Hepatocyte (in vitro differentiated cells): ENCODE data around the gene GATA2. TPM values are rescaled to one million over a fixed set of nuclear protein-coding genes. Genes with fewer than 3 reads are reported as not detected.

Source experiments
- DNase-seq: peaks from one replicate; pipeline ENCODE4 v3.0.0-alpha.2; 2016; ENCODE audit warnings: low spot score
- H2AFZ ChIP-seq: fragments of 200-600 bp; sonication (generic); 2 replicates; pipeline ENCODE4 v1.6.0; 2016; ENCODE audit warnings: antibody characterized with exemption, mild to moderate bottlenecking
- H3K27ac ChIP-seq: fragments of 200-600 bp; sonication (generic); 2 replicates; pipeline ENCODE4 v1.5.1; 2016; ENCODE audit warnings: mild to moderate bottlenecking
- H3K27me3 ChIP-seq: fragments of 200-600 bp; sonication (generic); 2 replicates; pipeline ENCODE4 v1.6.1; 2016
- H3K36me3 ChIP-seq: fragments of 200-600 bp; sonication (generic); replicated peaks from 2 replicates; pipeline ENCODE4 v1.5.1; 2016; ENCODE audit warnings: low read depth; ENCODE audit not compliant: insufficient read depth
- H3K4me1 ChIP-seq: fragments of 200-600 bp; sonication (generic); 2 replicates; pipeline ENCODE4 v1.5.1; 2016; ENCODE audit warnings: mild to moderate bottlenecking, moderate library complexity; ENCODE audit not compliant: insufficient read depth
- H3K4me2 ChIP-seq: fragments of 200-600 bp; sonication (generic); 2 replicates; pipeline ENCODE4 v1.6.0; 2016
- H3K4me3 ChIP-seq: fragments of 200-600 bp; sonication (generic); 2 replicates; pipeline ENCODE4 v1.5.1; 2016; ENCODE audit warnings: mild to moderate bottlenecking
- H3K79me2 ChIP-seq: fragments of 200-600 bp; sonication (generic); 2 replicates; pipeline ENCODE4 v1.6.0; 2017; ENCODE audit warnings: mild to moderate bottlenecking
- H3K9me2 ChIP-seq: fragments of 200-600 bp; sonication (generic); replicated peaks from 2 replicates; pipeline ENCODE4 v1.6.0; 2017; ENCODE audit warnings: mild to moderate bottlenecking; ENCODE audit not compliant: insufficient read depth
- H3K9me3 ChIP-seq: fragments of 200-600 bp; sonication (generic); 2 replicates; pipeline ENCODE4 v1.5.1; 2016; ENCODE audit warnings: low read depth, mild to moderate bottlenecking
- H4K20me1 ChIP-seq: fragments of 200-600 bp; sonication (generic); 2 replicates; pipeline ENCODE4 v1.6.0; 2016; ENCODE audit warnings: mild to moderate bottlenecking; ENCODE audit not compliant: insufficient read depth, poor library complexity, severe bottlenecking
- CTCF ChIP-seq: fragments of 200-600 bp; sonication (generic); IDR thresholded peaks from 2 replicates; pipeline ENCODE4 v1.5.1; 2016; ENCODE audit warnings: antibody characterized with exemption, mild to moderate bottlenecking; ENCODE audit not compliant: poor library complexity
- EZH2 ChIP-seq: fragments of 200-600 bp; sonication (generic); IDR thresholded peaks from 2 replicates; pipeline ENCODE4 v1.6.1; 2016; ENCODE audit warnings: antibody characterized with exemption, mild to moderate bottlenecking, borderline replicate concordance
- EZH2phosphoT487 ChIP-seq: fragments of 200-600 bp; sonication (generic); IDR thresholded peaks from one replicate; pipeline ENCODE4 v1.6.1; 2018; ENCODE audit warnings: antibody characterized with exemption, mild to moderate bottlenecking, low read depth, moderate library complexity; ENCODE audit not compliant: unreplicated experiment, severe bottlenecking
- WGBS: methylation state at CpG from one replicate; pipeline ENCODE4 v1.1.6; 2016; ENCODE audit warnings: low lambda C conversion rate; ENCODE audit errors: missing lambda C conversion rate; 5-methylcytosine and 5-hydroxymethylcytosine counted together
- polyA plus RNA-seq: library from polyadenylated mRNA; unstranded; fragments of >200 nt; fragmentation: Nextera tagmentation; extraction: Ambion mirVana; gene quantifications from 2 replicates; pipeline ENCODE4 v1.2.1, GENCODE V29; 2016
- total RNA-seq: library from RNA; depleted of rRNA; stranded (reverse); fragments of >200 nt; gene quantifications from 2 replicates; pipeline ENCODE4 v1.2.3, GENCODE V29; 2014

The GATA2 gene
- total and polyA plus RNA-seq, 2 experiments from 2014 or later: 2.4 to 2.6 TPM

DNA sequence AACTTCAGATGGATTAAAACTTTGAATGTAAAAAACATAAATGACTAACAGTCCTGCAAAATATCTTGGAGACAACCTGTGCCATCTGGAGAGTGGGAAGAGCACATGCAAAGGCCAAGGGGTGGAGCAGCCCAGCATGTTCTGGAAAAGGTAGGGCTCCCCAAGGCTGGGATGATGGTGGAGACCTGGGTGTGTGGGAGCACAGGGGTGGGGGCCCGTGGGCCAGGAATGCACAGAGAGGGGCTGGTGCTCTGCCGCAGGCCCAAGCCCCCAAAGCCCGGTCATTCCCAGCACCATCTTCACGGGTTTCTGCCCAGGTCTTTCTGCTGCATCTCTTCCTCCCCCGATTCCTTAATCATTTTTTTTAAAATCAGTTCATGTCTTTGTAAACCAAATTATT is 9.7 kb upstream of the GATA2 start:
- Histone ChIP-seq H4K20me1 (no peaks in the 10 kb centered on the region), H3K27ac (no peak overlapping the region), H3K4me3 (no peak overlapping the region), H3K9me3 (no peaks in the 10 kb centered on the region), H3K36me3 (no peaks in the 10 kb centered on the region), H3K27me3 (peaks cover 24% of the 10 kb centered on the region), H3K4me1 (no peaks in the 10 kb centered on the region), H3K9me2 (no peaks in the 10 kb centered on the region), H3K79me2 (no peaks in the 10 kb centered on the region), H2AFZ (no peak overlapping the region), H3K4me2 (no peak overlapping the region)
- 89% methylated on average over 5 of the region's 5 CpGs for WGBS
- TF ChIP-seq EZH2: no peak
- no peak for TF ChIP-seq EZH2phosphoT487
- TF ChIP-seq CTCF: no peak
- no peak for DNase-seq

GRCh38 chr3:128501431-128501830 is 8.4 kb upstream of the GATA2 start:
- Histone ChIP-seq H2AFZ (no peak overlapping the region), H3K4me1 (no peaks in the 10 kb centered on the region), H3K27ac (no peak overlapping the region), H3K9me2 (no peaks in the 10 kb centered on the region), H3K79me2 (no peaks in the 10 kb centered on the region), H3K4me2 (no peak overlapping the region), H3K36me3 (no peaks in the 10 kb centered on the region), H4K20me1 (no peaks in the 10 kb centered on the region), H3K27me3 (peaks cover 35% of the 10 kb centered on the region), H3K9me3 (no peaks in the 10 kb centered on the region), H3K4me3 (no peak overlapping the region)
- 74% methylated on average over 3 of the region's 3 CpGs for WGBS
- DNase-seq: no peak
- TF ChIP-seq EZH2phosphoT487: no peak
- no peak for TF ChIP-seq EZH2
- no peak for TF ChIP-seq CTCF

- Histone ChIP-seq H3K9me3 (no peaks in the 10 kb centered on the region), H3K4me1 (no peaks in the 10 kb centered on the region), H4K20me1 (no peaks in the 10 kb centered on the region), H3K4me2 (no peak overlapping the region), H3K27ac (no peak overlapping the region), H2AFZ (no peak overlapping the region), H3K4me3 (no peak overlapping the region), H3K79me2 (no peaks in the 10 kb centered on the region), H3K36me3 (no peaks in the 10 kb centered on the region), H3K27me3 (peaks cover 44% of the 10 kb centered on the region), H3K9me2 (no peaks in the 10 kb centered on the region)
- 86% methylated on average over 4 of the region's 4 CpGs for WGBS
- TF ChIP-seq CTCF (no peak), EZH2phosphoT487 (no peak), EZH2 (no peak)
- no peak for DNase-seq
Measured at GRCh38 chr3:128500556-128500955, 7.6 kb upstream of the GATA2 start.

DNA sequence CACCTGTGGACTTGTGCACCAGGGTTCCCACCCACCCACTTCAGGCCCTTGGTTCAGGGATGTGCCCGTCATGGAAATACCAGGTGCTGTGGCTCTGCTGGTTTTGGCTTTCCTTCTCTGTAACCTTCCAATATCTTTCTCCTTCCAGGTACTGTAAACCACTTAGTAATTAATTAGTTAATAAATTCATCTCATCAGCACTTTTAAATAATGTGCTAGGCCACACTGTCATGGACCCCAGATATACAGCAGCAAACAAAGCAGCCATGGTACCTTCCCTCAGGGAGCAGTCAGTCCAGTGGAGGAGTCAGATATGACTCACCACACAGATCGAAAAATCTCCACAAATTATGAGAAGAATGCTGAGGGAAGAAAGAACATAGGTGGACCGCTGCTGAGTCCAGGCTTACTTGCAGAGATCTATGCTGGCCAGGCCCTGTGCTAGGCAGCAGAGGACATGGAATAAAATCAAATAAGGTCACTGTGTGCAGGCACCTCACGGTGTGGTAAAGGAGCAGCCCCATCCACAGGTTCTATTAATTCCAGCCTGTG is 6.8 kb upstream of the GATA2 start:
- peaks cover 51% of the 10 kb centered on the region for H3K27me3 ChIP-seq
- no peak overlapping the region for H3K27ac ChIP-seq
- H4K20me1 ChIP-seq: no peaks in the 10 kb centered on the region
- H3K9me3 ChIP-seq: no peaks in the 10 kb centered on the region
- DNase-seq: no peak
- H3K36me3 ChIP-seq: no peaks in the 10 kb centered on the region
- H3K9me2 ChIP-seq: no peaks in the 10 kb centered on the region
- H3K4me1 ChIP-seq: no peaks in the 10 kb centered on the region
- H2AFZ ChIP-seq: no peak overlapping the region
- TF ChIP-seq CTCF: no peak
- TF ChIP-seq EZH2phosphoT487: no peak
- no peak for TF ChIP-seq EZH2
- H3K4me3 ChIP-seq: no peak overlapping the region
- WGBS: 88% methylated on average over 4 of the region's 4 CpGs
- H3K4me2 ChIP-seq: no peak overlapping the region
- H3K79me2 ChIP-seq: no peaks in the 10 kb centered on the region
